GM21360 (cell line): ENCODE measurements around the gene UBAC2.
A peak's percentile ranks its signal among the peaks of the same experiment; 100 is the strongest.
"Not testable (repeated sequence)": the region's sequence is repeated elsewhere in the genome, so short reads cannot be mapped to it uniquely, and the experiment has no call there.

Experiments used
- ATAC-seq: cut with Tn5 transposase; IDR thresholded peaks from one replicate; pipeline ENCODE4 v1.9.1; 2021; ENCODE audit warnings: mild to moderate bottlenecking, moderate library complexity; ENCODE audit not compliant: unreplicated experiment

UBAC2 gene

DNA sequence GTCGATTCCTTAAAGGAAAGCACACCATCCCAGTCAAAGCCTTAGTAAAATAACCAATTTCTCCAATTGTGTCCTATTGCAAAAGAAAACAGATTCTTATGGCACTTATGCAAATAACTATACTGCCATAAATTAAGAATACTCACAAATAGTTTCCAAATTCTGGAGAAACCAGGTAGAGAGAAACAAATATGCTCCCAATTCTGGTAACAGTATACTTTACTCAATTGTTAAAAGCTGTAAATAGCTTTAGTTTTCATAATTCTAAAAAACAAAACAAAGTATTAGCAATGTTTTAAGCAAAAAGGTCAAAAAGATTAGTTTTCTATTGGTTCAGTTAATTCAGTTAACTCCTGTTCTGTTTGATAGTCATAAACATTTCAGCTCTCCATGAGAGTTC lies 18.2 kb upstream of the UBAC2 start:
- ATAC-seq, result no peak

DNA sequence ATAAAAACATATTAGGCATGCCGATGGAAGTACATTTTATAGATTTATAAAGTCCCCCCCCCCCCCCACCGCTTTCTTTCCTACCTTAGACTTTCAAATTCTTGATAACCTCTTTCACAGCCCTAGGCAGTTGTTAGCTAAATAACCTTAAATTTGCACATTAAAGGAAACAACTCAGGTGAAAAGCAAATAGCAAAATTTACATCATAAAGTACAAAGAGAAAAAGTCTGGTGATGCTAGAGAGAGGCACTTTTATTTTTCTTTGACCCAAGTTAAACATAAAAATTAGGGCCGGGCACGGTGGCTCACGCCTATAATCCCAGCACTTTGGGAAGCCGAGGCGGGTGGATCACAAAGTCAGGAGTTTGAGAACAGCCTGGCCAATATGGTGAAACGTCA lies 15.0 kb upstream of the UBAC2 start:
- ATAC-seq, result no peak

DNA sequence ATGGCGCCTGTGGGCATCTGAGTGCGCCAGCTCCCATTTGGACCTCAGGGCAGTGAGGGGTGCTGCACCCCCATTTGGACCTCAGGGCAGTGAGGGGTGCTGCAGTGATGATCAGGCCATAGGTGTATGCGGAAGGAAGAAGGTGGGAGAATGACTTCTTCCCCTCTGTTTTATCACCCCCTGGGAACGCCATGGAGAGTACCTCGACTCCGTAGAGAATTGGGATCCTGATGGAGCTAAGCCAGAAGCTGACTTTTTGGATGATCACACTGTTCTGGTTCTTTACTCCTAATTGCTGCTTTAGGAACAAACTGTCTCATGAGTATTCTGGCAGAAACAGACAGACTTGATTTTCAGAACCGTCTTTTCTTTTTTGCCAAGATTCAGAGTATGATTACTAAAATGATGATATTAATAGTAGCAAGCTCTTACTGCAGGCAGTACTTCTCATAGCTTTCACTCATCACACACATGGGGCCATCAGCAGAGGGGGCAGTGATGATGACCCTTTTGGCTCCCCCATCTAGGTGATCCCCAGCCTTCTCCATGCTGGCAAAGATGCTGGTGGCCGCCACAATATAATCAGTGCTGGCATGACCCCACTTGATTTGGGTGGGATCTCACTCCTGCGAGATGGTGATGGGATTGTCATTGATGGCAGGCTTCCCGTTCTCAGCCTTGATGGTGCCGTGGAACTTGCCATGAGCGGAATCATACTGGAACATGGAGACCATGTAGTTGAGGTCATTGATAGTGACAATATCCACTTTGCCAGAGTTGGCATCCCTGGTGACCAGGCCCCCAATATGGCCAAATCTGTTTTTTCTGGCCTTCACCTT lies 10.3 kb upstream of the UBAC2 start:
- no peak for ATAC-seq

DNA sequence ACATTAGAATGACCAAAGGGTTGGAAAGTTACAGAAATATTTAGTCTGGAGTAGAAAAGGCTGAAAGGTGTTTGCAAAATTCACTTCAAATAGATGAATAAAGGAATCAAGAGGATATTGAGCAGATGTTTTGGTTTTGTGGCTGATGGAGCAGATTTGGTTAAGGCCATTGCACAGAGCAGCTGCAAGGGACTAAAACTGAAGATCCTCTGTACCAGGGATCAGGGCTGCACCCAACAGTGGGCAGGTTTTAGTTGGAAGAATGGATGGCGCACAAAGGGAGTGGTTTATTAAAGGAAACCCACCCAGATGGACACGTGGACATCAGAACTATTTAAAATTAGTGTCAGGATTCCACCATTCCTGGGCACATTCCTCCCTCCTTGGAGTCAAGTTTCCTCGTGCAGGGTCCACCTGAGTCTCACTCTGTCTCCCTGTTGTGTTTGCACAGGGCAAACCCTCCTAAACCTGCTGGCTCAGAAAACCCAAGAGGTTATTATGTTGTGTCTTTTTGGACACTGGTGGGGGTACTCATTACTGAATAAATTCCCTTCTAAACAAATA lies 9.2 kb upstream of the UBAC2 start:
- no peak for ATAC-seq

DNA sequence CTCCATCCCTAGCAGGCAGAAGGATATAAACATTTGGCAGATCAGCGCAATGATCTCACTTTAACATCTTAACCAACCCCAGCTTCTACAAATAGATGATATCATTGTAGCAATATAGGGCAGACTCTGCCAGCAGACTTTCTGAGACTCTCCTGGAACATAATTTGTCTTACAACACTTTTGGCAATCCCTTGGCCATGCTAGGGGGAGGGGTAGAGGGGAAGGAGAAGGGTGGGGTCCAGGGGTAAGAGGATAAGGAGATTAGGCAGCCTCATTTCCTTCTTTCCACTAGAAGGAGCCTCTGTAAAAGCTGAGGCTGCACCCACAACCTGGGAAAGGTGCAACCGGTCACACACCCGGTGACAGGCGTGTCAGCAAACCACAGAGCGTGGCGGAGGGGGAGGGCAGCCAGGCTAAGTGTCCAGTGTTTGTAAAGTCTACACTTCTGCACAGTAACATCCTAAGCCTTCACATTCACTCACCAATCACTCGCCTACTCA lies 8.7 kb upstream of the UBAC2 start:
- no peak for ATAC-seq

DNA sequence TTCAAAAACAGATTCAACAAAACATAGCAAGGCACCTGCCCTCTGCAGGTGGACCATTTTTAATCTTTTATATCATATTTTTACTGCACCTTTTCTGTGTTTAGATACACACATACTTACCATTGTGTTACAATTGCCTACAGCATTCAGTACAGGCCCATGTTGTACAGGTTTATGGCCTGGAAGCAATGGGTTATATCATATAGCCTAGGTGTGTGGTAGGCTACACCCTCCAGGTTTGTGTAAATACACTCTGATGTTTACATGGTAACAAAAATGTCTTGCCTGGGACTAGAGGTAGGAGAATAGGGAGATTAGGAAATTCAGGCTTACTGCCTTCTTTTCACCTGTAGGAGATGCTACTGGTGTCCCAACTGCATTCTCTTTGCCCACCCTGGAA lies 8.2 kb upstream of the UBAC2 start:
- ATAC-seq, result no peak

DNA sequence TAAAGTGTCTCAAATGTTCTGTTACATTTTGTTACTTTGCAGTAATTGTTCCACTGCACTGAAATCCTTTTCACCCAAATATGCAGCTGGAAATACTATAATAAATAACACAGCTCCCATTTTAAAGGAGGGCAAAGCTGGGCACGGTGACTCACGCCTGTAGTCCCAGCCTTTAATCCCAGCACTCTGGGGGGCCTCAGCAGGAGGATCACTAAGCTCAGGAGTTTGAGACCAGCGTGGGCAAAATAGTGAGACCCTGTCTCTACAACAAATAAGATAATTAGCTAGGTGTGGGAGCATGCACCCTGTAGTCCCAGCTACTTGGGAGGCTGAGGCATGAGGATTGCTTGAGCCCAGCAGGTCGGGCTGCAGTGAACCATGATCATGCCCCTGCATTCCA lies 7.5 kb upstream of the UBAC2 start:
- no peak for ATAC-seq

DNA sequence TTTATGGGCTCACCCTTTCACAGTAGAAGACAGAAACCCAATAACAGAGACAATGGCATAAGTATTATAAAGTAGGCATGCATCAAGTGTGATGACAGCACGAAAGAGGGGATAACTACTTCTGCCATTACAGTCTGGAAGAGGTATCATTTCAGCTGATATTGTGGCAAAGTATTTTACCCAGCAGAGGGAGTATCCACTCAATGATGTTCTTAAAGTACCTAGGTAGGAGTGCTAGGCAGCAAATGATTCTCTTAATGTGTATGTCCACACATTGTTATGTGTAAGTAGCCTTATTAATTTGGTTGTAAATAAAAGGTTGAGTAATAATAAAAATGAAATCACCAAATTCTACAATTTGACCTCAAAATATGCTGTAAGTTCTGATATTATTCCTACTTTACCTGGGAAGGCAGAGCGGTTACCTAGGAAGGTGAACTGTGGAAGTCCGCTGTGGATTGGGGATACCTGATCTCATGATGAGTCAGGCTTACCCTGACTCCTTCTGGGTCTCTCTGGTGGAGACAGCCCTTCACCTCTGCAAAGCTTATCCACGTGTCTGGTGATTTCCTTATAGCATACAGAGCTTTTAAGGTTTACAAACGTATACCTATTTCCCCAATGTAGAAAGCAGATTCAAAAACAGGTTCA lies 4.1 kb upstream of the UBAC2 start:
- no peak for ATAC-seq

DNA sequence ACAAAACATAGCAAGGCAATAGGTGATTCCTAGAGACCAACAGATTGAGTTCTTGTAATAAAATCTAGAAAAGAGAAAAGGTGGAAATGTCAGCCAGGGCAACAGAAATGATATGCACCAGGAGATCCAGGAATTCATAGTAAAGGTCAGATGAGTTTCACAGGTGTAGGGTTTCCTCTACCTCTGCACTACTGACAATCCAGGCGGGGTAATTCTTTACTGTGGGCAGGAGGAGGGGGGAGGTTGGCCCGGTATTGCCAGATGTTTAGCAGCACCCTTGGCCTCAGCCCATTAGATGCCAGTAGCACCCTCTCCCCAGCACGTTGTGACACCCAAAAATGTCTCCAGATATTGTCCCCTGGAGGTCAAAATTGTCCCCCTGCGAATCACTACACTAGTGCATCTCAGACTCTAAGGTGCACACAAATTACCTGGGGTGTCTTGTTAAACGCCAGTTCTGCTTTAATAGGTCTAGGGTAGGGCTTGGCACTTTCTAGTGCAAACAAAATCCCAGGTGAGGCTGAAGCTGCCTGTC lies 3.5 kb upstream of the UBAC2 start:
- ATAC-seq, result no peak

DNA sequence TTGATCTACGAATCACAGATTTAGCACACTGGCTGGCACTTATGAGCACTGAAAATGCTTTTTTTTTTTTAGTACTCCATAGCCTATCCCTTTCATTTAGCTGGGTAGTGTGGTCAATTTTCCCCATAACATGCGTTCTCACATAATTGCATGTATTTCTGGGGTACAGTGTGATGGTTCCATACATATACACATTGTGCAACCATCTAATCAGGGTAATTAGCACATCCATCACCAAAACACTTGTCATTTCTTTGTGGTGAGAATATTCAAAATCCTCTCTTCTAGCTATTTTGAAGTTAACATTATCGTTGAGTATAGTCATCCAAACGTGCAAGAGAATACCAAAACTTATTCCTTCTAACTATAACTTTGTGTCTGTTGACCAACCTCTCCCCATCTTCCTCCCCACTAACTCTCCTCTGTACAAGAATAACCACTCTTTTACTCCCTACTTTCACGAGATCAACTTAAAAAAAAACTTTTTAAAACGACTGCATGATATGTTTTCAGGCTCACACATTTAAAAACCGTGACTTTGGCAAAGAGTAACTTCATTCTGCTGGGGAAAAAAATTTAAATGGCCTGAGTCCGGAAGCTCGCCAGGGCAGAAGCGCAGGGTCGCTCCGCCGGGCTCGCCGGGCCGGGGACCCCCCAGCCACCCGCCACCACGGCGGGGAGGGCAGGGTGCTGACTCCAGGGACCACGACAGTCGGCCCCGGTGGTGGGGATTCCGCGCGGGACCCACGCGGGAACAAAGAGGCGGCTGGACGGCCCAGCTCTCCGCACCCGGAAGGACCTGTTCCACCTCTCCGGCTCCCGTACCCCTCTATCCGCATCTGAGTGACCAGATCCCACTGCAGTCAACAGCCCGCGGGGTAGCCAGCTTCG lies 868 bp upstream of the UBAC2 start:
- ATAC-seq, result peak; percentile 2

DNA sequence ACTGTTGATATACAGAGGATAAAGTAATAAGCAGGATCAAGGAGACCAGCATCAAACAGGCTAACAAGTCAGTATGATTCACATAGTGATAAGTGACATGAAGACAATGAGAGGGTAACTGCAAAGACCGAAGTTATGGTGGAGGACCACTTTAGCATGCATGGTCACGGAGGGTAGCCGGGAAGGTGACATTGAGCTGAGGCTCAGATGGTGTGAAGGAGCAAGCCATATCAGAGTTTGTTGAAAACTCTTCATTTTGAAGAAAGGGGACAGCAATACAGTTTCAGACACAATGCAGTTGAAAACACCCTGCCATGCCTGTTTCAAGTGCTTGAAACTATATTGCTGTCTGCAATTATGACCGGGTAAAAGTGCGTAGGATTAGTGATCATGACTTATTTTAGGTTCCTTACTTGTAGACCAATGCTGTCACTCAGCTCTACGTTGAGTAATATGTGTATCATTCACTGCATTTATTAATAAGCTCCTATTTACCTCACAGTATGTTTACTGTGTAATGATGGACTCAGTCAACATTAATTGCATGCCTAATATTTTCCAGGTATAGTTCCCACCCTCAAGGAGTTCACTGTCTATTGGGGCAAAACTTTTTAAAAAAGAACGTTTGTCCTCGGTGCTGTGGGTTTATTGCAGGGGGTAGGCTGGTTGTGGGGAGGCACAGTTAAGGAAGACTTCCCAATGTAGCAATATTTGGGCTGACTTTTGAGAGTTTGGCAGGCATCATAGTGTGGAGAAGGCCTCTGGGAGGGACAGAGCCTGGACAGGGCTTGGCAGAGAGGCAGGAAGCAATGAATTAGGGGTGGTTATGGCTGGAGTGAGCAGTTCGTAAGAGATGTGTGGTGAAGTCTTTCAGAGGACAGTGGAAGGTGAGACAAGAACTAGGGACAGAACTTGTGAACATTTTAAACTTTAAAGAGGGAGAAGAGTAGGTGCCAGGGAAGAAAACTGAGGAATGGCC lies 3.2 kb downstream of the UBAC2 start:
- ATAC-seq, result peak; percentile 32

DNA sequence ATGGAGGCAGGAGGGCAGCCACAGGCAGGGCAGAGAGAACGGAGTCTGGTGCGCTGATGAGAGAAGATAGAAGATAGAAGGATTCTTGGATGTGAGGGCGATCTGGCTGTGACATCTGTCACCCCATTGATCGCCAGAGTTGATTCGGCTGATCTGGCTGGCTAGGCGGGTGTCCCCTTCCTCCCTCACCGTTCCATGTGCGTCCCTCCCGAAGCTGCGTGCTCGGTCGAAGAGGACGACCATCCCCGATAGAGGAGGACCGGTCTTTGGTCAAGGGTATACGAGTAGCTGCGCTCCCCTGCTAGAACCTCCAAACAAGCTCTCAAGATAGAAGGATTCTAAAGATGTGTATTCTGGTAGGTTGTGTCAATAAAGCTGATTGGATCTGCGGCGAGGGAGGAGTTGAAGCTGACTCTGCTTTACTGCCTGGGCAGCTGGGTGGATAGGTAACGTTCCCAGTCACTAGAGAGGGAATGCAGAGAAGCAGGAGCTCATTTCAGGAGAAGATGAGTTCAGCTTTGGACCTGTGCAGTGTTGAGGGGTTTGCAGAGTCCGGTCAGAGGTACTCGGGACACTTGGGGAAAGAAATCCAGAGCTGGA lies 5.1 kb downstream of the UBAC2 start:
- ATAC-seq, result no peak

DNA sequence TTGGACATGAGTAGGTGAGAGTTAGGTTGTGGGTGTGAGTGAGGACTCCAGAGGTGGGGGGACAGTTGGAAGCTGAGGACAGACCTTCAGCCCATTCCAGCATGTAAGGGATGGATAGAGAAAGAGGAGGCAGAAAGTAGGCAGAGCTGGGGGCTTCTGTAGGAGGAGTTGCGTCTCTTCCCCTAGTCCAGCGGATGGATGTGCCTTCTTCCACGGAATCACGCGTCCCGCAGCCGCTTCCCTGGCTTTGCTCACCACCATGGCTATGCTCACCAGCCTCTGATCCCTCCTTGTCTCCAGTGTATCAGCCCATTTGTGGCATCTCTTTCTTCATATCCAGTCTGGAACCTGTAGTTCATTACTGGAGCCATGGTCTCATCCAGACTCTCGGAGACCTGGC lies 5.6 kb downstream of the UBAC2 start:
- ATAC-seq, result no peak

DNA sequence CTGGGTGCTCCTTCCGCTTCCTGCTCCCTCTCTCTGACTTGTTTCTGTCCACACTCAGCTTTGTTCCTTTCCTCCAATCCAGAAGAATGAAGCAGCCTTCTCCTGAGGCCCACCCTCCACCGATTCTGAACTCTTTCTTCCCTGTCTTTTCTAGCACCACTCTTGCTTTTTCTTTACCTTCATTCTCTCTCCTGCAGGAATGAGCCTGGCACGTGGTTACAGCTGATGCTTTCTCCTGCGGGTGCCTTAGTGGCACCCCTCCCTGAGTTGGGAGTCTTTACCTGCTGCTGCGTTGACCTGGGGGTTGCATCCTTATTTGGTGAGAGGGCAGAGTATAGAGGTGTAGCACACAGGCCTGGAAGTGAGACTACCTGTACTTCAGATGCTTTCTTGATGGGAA lies 6.2 kb downstream of the UBAC2 start:
- no peak for ATAC-seq

DNA sequence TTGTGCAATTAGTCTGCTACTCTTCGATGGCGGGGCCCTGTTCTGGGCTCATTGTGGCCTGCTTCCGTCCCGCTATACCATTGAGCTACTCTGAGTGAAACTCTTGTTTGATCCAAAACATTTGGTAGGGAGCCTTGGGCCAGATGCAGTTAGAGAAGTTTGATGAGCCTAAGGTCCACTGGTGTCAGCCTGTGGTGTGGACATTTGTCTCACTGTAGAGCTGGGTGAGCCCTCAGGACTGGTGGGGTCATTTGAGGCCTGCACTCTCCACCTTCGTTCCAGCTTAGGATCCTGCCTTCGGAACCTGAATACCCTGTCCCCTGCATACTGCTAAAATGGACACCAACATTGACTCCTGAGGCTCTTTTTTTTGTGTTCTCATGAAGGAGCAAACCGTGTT lies 6.9 kb downstream of the UBAC2 start:
- ATAC-seq, result no peak

DNA sequence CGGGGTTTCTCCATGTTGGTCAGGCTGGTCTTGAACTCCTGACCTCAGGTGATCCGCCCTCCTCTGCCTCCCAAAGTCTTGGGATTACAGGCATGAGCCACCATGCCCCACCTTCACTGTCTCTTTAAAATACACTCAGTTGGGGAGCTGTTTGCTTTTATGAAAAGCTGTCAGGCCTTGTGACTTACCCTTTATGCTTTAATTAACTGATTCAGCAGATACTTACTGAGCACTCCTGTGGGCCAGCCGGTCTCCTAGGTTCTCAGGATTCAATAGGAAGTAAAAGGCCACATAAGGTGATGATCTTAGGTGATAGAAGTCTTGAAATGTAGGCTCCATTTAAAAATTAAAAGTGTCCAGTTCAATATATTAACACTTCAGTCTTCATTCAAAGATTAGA lies 7.5 kb downstream of the UBAC2 start:
- ATAC-seq, result no peak

DNA sequence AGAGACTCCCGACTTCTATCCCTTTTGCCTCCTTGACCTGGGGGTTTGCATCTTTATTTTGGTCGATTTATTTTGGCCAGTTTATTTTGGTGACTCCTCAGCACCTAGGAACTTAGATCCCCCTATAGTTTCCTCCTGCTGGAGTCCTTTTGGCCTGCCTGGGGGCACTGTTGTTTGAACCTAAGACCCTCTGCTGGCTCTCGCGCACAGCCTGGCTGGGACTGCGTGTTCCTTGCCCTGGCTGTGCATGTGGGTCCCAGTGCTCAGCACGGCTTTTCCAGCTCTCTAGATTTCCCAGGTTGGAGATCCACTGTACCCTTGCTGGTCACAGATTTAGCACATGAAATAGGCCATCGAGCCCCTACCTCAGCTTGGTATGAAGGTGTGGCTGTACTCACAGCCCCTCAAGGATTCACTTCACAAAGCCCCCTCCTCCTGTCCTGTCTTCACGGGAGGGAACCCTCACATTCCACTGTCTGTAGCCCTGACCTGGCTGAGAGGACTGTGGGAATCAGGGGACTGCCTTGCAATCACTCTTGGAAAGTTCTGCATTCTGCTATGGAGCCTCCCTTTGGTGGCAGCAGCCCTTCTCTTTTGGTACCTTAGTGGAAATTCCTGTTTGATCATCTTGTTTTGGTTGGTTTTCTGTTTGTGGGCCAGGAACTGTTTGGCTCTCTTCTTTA lies 8.3 kb downstream of the UBAC2 start:
- no peak for ATAC-seq

DNA sequence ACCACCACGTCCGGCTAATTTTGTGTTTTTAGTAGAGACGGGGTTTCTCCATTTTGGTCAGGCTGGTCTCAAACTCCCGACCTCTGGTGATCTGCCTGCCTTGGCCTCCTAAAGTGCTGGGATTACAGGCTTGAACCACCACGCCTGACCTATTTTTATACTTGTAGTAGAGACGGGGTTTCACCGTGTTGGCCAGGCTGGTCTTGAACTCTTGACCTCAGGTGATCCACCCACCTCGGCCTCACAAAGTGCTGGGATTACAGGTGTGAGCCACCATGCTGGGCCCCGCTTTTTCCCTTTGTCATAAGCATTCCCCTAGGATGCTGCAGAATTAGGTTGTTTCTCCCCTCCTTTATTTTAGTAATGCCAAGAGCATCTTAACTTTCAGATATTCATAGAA lies 10.0 kb downstream of the UBAC2 start:
- not testable (repeated sequence) for ATAC-seq
